Gastrocnemius medialis (tissue), 4 donors: Measurements from ENCODE around the gene IL12B. TPM values are rescaled to one million over a fixed set of nuclear protein-coding genes. Genes with fewer than 3 reads are reported as not detected.
"Not testable (repeated sequence)": the region's sequence is repeated elsewhere in the genome, so short reads cannot be mapped to it uniquely, and the experiment has no call there.

Source experiments
- ATAC-seq, 2 donors: fragments of 150-250 bp; one replicate each; pipeline ENCODE4 v1.9.1; 2016
- DNase-seq, 2 donors: peaks; one replicate each; pipeline ENCODE4 v3.0.0-alpha.2; 2019
- H3K27ac ChIP-seq, 4 donors: fragments of 200-600 bp; sonication (generic); 1 replicate in 1 of 4; 2 replicates in 3 of 4; pipeline ENCODE4 v1.5.1; 2016 to 2018; ENCODE audit warnings: mild to moderate bottlenecking in 2 of 4, moderate library complexity in 1 of 4
- H3K27me3 ChIP-seq, 3 donors: fragments of 200-600 bp; sonication (generic) in 2 of 3; 1 replicate in 1 of 3; 2 replicates in 2 of 3; pipeline versions ENCODE4 v1.5.1 to v1.6.0; 2016 to 2019; ENCODE audit warnings: mild to moderate bottlenecking in 1 of 3, moderate library complexity in 1 of 3
- H3K36me3 ChIP-seq, 2 donors: fragments of 200-600 bp; sonication (generic) in 1 of 2; one replicate each; pipeline ENCODE4 v1.5.1; 2017 to 2018
- H3K4me1 ChIP-seq, 2 donors: fragments of 200-600 bp; sonication (generic) in 1 of 2; one replicate each; pipeline ENCODE4 v1.5.1; 2016 to 2017; ENCODE audit warnings: mild to moderate bottlenecking in 2 of 2
- H3K4me3 ChIP-seq, 4 donors: fragments of 200-600 bp; sonication (generic) in 3 of 4; 1 replicate in 1 of 4; 2 replicates in 3 of 4; pipeline ENCODE4 v1.5.1; 2016 to 2019; ENCODE audit warnings: mild to moderate bottlenecking in 2 of 4
- H3K9me3 ChIP-seq, 3 donors: fragments of 200-600 bp; sonication (generic) in 2 of 3; 1 replicate in 1 of 3; 2 replicates in 2 of 3; pipeline ENCODE4 v1.5.1; 2016 to 2019
- CTCF ChIP-seq, 5 experiments: fragments of 450-650 bp in 3 of 5; fragments of 200-600 bp in 2 of 5; sonication (generic) in 2 of 5; IDR thresholded peaks in 4 of 5; conservative IDR thresholded peaks in 1 of 5; 1 replicate in 4 of 5; 2 replicates in 1 of 5; pipeline ENCODE4 v1.5.1; 2016 to 2019; ENCODE audit warnings: antibody characterized with exemption in 5 of 5, mild to moderate bottlenecking in 3 of 5, moderate library complexity in 3 of 5
- POLR2A ChIP-seq, 2 donors: fragments of 450-650 bp; IDR thresholded peaks; one replicate each; pipeline ENCODE4 v1.6.1; 2017; ENCODE audit warnings: antibody characterized with exemption in 2 of 2, mild to moderate bottlenecking in 2 of 2, moderate library complexity in 2 of 2
- in situ Hi-C, 4 donors: fragments of 200-750 bp; cut with MboI; loops; one replicate each; pipeline versions ENCODE4 v1.15.0 to v1.8.0; 2017; ENCODE audit warnings: low sequenced_read_pairs in 4 of 4
- intact Hi-C: fragments of 100-400 bp; cut with DNase I; formaldehyde crosslinking; loops from one replicate; pipeline ENCODE4 v1.15.1; 2023; ENCODE audit warnings: low total_unique reads
- total RNA-seq, 4 donors: library from RNA; depleted of rRNA; stranded (reverse); fragments of >200 nt; gene quantifications; one replicate each; pipeline versions ENCODE4 v1.1.0 to v1.2.3, GENCODE V29; 2016

IL12B gene
- total RNA-seq = not detected

- no peak for DNase-seq
- in situ Hi-C loops (no loop called here), intact Hi-C loops (no loop called here)
- Histone ChIP-seq H3K27me3 (peaks cover 9 to 19% (median 17%) of the 10 kb centered on the region in 3 donors), H3K4me3 (peak within 1 kb of the TSS; percentile 37 to 52 (median 44)), H3K27ac (no peak within 1 kb of the TSS), H3K4me1 (no peaks in the 10 kb centered on the region), H3K9me3 (no peaks in the 10 kb centered on the region), H3K36me3 (no peaks in the 10 kb centered on the region)
- no peak for ATAC-seq
- TF ChIP-seq CTCF (IDR thresholded peaks at IDR 0.05 in 4 of 5, conservative IDR thresholded peaks at IDR 0.05 in 1 of 5) (no peak), POLR2A (IDR thresholded peaks at IDR 0.05) (no peak)
These were observed at the start of gene IL12B for GRCh38 chr5:159330131-159330800. Gene IL12B, minus strand, starts transcription at chr5:159330487. Its CDS starts 3,705 bp downstream, at chr5:159326782.

GRCh38 chr5:159377653-159378052, 47.4 kb upstream of the IL12B start:
- ATAC-seq = no peak
- no peak overlapping the region for H3K4me3 ChIP-seq
- TF ChIP-seq POLR2A (IDR thresholded peaks at IDR 0.05) = no peak
- TF ChIP-seq CTCF (IDR thresholded peaks at IDR 0.05 in 4 of 5, conservative IDR thresholded peaks at IDR 0.05 in 1 of 5) = no peak
- no peak for DNase-seq
- H3K27ac ChIP-seq = no peak overlapping the region
- H3K4me1 ChIP-seq = no peaks in the 10 kb centered on the region
- no peaks in the 10 kb centered on the region for H3K36me3 ChIP-seq
- intact Hi-C loops = no loop called here
- H3K27me3 ChIP-seq = no peaks in the 10 kb centered on the region
- H3K9me3 ChIP-seq = no peaks in the 10 kb centered on the region
- in situ Hi-C loops = no loop called here

- intact Hi-C loops, in situ Hi-C loops, H3K27ac ChIP-seq, DNase-seq, H3K27me3 ChIP-seq, ATAC-seq, H3K4me3 ChIP-seq, H3K9me3 ChIP-seq, H3K36me3 ChIP-seq, H3K4me1 ChIP-seq: not testable (repeated sequence)
These were observed 37.6 kb upstream of the IL12B start for GRCh38 chr5:159367866-159368265.

- DNase-seq, H3K27me3 ChIP-seq, intact Hi-C loops, ATAC-seq, H3K4me1 ChIP-seq, in situ Hi-C loops, H3K4me3 ChIP-seq, H3K36me3 ChIP-seq, H3K9me3 ChIP-seq, H3K27ac ChIP-seq: not testable (repeated sequence)
These were observed 36.5 kb upstream of the IL12B start for GRCh38 chr5:159366776-159367175.

- H3K4me1 ChIP-seq = no peaks in the 10 kb centered on the region
- no peaks in the 10 kb centered on the region for H3K27me3 ChIP-seq
- ATAC-seq (no peak), DNase-seq (no peak)
- H3K9me3 ChIP-seq = no peaks in the 10 kb centered on the region
- in situ Hi-C loops (no loop called here), intact Hi-C loops (no loop called here)
- no peak for TF ChIP-seq CTCF (IDR thresholded peaks at IDR 0.05 in 4 of 5, conservative IDR thresholded peaks at IDR 0.05 in 1 of 5)
- no peak overlapping the region for H3K27ac ChIP-seq
- H3K36me3 ChIP-seq = no peaks in the 10 kb centered on the region
- no peak overlapping the region for H3K4me3 ChIP-seq
These were observed 31.9 kb upstream of the IL12B start for GRCh38 chr5:159362220-159362619.

GRCh38 chr5:159359871-159360270, 29.6 kb upstream of the IL12B start:
- DNase-seq, H3K9me3 ChIP-seq, H3K27me3 ChIP-seq, H3K4me1 ChIP-seq, H3K4me3 ChIP-seq, H3K27ac ChIP-seq, intact Hi-C loops, in situ Hi-C loops, ATAC-seq, H3K36me3 ChIP-seq: not testable (repeated sequence)
